Right lobe of liver (tissue), 6 donors: ENCODE data around the gene COX4I2. TPM values are rescaled to one million over a fixed set of nuclear protein-coding genes. Genes with fewer than 3 reads are reported as not detected.

Source experiments
- ATAC-seq, 4 donors: fragments of 200-7000 bp; cut with Tn5 transposase; one replicate each; pipeline ENCODE4 v1.9.1; 2020; ENCODE audit warnings: mild to moderate bottlenecking in 4 of 4, moderate library complexity in 4 of 4
- DNase-seq, 3 donors: peaks; one replicate each; pipeline ENCODE4 v3.0.0-alpha.2; 2020
- H3K27ac ChIP-seq, 3 donors: fragments of 200-600 bp; one replicate each; pipeline ENCODE4 v1.8.0; 2022
- H3K27me3 ChIP-seq, 2 donors: fragments of 200-600 bp; one replicate each; pipeline ENCODE4 v1.8.0; 2022
- H3K36me3 ChIP-seq, 4 donors: fragments of 200-600 bp; sonication (generic) in 1 of 4; one replicate each; pipeline versions ENCODE4 v1.5.1 to v1.8.0; 2017 to 2022; ENCODE audit warnings: control low read depth in 1 of 4
- H3K4me1 ChIP-seq, 4 donors: fragments of 200-600 bp; sonication (generic) in 1 of 4; one replicate each; pipeline versions ENCODE4 v1.5.1 to v1.8.0; 2017 to 2022; ENCODE audit warnings: control low read depth in 1 of 4
- H3K4me3 ChIP-seq, 3 donors: fragments of 200-600 bp; one replicate each; pipeline ENCODE4 v1.8.0; 2022
- H3K9me3 ChIP-seq, 4 donors: fragments of 200-600 bp; sonication (generic) in 1 of 4; one replicate each; pipeline versions ENCODE4 v1.5.1 to v1.8.0; 2017 to 2022; ENCODE audit warnings: control low read depth in 1 of 4
- POLR2A ChIP-seq: fragments of 450-650 bp; IDR thresholded peaks from one replicate; pipeline ENCODE4 v1.6.1; 2017; ENCODE audit warnings: antibody characterized with exemption, mild to moderate bottlenecking
- WGBS: methylation state at CpG from one replicate; pipeline ENCODE4 v1.1.6; 2018; ENCODE audit warnings: low coverage, low lambda C conversion rate; ENCODE audit not compliant: insufficient coverage; ENCODE audit errors: missing lambda C conversion rate; 5-methylcytosine and 5-hydroxymethylcytosine counted together
- intact Hi-C, 2 donors: fragments of 100-400 bp; cut with DNase I; formaldehyde crosslinking; loops; one replicate each; pipeline versions ENCODE4 v1.11.2 to v1.14.1; 2022
- total RNA-seq, 6 experiments: library from RNA; depleted of rRNA in 2 of 6; stranded (reverse); fragments of >200 nt in 2 of 6; fragmentation: NEBNext Ultra II Directional in 3 of 6; extraction: Animal tissue kit (Norgen Biotek cat#: 25700) in 3 of 6; gene quantifications; one replicate each; pipeline versions ENCODE4 v1.1.0 to v1.2.4, GENCODE V29; 2016 to 2023
- TF ChIP-seq, protein P1 (sequence below), 4 donors: fragments of 200-600 bp in 3 of 4; fragments of 450-650 bp in 1 of 4; IDR thresholded peaks; one replicate each; pipeline versions ENCODE4 v1.5.1 to v1.8.0; 2016 to 2022; ENCODE audit warnings: antibody characterized with exemption in 4 of 4, mild to moderate bottlenecking in 2 of 4
- donor health status: DM: no; HTN: yes; CAD: no.
- donor health status: DM: no; HTN: no; CAD: no.
- donor health status: DM: no; HTN: no; CAD: no.
- donor health status: DM: no; HTN: yes; CAD: no.
- donor health status: DM: no; HTN: yes; CAD: no.

COX4I2 gene
- total RNA-seq, 6 experiments from 2014 or later: not detected

GRCh38 chr20:31630187-31630790, 7.4 kb upstream of the COX4I2 start:
- H3K4me1 ChIP-seq: no peaks in the 10 kb centered on the region
- no peak overlapping the region for H3K4me3 ChIP-seq
- H3K9me3 ChIP-seq: no peaks in the 10 kb centered on the region
- TF ChIP-seq, protein P1, sequence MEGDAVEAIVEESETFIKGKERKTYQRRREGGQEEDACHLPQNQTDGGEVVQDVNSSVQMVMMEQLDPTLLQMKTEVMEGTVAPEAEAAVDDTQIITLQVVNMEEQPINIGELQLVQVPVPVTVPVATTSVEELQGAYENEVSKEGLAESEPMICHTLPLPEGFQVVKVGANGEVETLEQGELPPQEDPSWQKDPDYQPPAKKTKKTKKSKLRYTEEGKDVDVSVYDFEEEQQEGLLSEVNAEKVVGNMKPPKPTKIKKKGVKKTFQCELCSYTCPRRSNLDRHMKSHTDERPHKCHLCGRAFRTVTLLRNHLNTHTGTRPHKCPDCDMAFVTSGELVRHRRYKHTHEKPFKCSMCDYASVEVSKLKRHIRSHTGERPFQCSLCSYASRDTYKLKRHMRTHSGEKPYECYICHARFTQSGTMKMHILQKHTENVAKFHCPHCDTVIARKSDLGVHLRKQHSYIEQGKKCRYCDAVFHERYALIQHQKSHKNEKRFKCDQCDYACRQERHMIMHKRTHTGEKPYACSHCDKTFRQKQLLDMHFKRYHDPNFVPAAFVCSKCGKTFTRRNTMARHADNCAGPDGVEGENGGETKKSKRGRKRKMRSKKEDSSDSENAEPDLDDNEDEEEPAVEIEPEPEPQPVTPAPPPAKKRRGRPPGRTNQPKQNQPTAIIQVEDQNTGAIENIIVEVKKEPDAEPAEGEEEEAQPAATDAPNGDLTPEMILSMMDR (IDR thresholded peaks at IDR 0.05): no peak
- TF ChIP-seq POLR2A: no peak
- intact Hi-C loops: no loop called here
- H3K27me3 ChIP-seq: no peaks in the 10 kb centered on the region
- DNase-seq: no peak
- no peak overlapping the region for H3K27ac ChIP-seq
- no peaks in the 10 kb centered on the region for H3K36me3 ChIP-seq
- WGBS: 23% methylated on average over 2 of the region's 2 CpGs
- ATAC-seq: peak in 3 of 4 donors; percentile 14 to 24 (median 18)

DNA sequence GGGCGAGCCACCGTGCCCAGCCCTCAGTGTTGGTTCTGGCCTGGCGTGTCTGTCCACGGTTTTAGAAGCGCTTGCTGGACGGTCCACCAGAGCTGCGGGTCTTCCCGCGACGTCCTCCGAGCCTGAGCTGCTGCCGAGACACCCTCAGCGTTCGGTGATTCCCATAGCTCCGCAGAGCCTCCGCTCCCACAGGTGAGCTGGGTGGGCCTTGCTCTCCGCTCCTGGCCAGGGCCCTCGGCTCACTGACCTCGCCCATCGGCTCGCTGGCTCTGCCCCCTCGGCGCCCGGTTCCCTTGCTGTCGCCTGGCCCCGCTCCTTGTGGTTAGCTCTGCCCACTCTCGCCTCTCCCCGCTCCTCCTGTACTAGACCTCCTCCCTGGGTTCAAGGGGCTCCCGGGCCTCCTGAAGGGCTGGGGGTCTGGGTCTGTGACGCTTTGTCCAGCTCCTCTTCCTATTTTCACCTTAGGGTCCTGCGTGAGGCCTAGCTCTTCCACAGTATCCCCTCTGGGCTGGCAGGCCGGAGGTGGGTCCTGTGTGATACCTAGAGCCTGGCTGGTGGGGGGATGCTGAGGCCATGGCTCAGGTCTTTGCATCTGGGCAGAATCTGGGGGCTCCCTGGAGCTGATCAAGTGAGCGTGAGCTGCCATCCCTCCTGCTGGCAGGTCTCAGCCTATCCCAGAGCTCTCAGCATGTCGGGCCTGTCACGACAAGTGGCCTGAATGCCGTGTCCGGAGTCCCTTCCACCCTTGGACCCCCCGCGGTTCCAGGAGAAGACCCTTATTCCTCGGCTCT, 5.0 kb upstream of the COX4I2 start:
- no peak for TF ChIP-seq POLR2A
- TF ChIP-seq, protein P1 (IDR thresholded peaks at IDR 0.05): no peak
- Histone ChIP-seq H3K9me3 (no peaks in the 10 kb centered on the region), H3K27ac (no peak overlapping the region), H3K36me3 (no peaks in the 10 kb centered on the region), H3K27me3 (no peaks in the 10 kb centered on the region), H3K4me1 (no peaks in the 10 kb centered on the region), H3K4me3 (no peak overlapping the region)
- intact Hi-C loops: no loop called here
- ATAC-seq: peak in 1 of 4 donors; percentile 22
- WGBS: 83% methylated on average over 8 of the region's 40 CpGs
- DNase-seq: no peak

DNA sequence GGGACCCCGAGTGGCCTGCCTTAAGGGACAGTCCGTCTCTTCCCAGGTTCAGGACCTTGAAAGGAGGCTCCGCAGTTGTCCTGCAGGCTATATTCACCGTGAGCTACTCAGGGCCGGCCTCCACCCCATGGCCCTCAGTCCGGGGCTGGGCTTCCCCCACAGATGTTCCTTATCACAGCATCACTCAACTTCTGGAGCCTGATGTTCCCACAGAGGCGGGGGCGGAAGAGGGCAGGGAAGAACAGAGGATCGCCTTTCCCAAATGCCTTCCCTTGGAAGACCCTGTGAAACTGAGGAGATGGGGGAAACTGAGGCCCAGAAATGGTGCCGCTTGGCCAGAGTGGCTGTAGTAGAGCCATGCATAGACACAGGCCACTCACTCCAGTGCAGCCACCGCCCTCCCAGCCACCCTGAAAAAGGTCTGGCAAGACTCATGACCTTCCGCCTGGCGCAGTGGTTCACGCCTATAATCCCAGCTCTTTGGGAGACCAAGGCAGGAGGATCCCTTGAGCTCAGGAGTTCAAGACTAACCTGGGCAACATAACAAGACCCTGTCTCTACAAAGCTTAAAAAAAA, 4.3 kb upstream of the COX4I2 start:
- no peaks in the 10 kb centered on the region for H3K36me3 ChIP-seq
- no peak for TF ChIP-seq POLR2A
- ATAC-seq (no peak), DNase-seq (no peak)
- H3K27ac ChIP-seq: no peak overlapping the region
- intact Hi-C loops: no loop called here
- H3K4me3 ChIP-seq: no peak overlapping the region
- H3K27me3 ChIP-seq: no peaks in the 10 kb centered on the region
- H3K9me3 ChIP-seq: no peaks in the 10 kb centered on the region
- H3K4me1 ChIP-seq: no peaks in the 10 kb centered on the region
- 93% methylated on average over 7 of the region's 14 CpGs for WGBS

GRCh38 chr20:31638317-31638716, 605 bp downstream of the COX4I2 start:
- WGBS: 80% methylated on average over 1 of the region's 4 CpGs
- intact Hi-C loops: no loop called here
- no peaks in the 10 kb centered on the region for H3K9me3 ChIP-seq
- H3K36me3 ChIP-seq: no peaks in the 10 kb centered on the region
- no peak for TF ChIP-seq POLR2A
- TF ChIP-seq, protein P1 (IDR thresholded peaks at IDR 0.05): no peak
- no peak overlapping the region for H3K27ac ChIP-seq
- DNase-seq (no peak), ATAC-seq (no peak)
- no peaks in the 10 kb centered on the region for H3K27me3 ChIP-seq
- H3K4me3 ChIP-seq: no peak overlapping the region
- no peaks in the 10 kb centered on the region for H3K4me1 ChIP-seq

DNA sequence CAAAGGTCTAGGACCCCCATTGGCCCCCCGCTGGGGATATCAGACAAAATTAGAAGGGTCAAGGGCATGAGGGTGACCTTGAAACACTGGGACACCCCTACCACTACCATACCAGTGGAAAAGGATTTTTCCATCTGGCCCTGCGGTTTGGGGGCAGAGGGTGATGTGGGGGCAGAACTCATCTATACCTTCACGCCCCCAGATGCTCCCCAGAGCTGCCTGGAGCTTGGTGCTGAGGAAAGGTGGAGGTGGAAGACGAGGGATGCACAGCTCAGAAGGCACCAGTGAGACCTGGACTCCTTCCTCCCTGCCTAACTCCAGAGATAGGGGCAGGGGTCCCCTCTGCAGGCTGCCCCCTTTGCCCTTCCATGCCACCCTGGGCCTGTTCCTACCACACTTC, 1.1 kb downstream of the COX4I2 start:
- Histone ChIP-seq H3K27ac (no peak overlapping the region), H3K27me3 (no peaks in the 10 kb centered on the region), H3K4me3 (no peak overlapping the region), H3K4me1 (no peaks in the 10 kb centered on the region), H3K9me3 (no peaks in the 10 kb centered on the region), H3K36me3 (no peaks in the 10 kb centered on the region)
- intact Hi-C loops: no loop called here
- DNase-seq (no peak), ATAC-seq (no peak)
- TF ChIP-seq POLR2A: no peak
- TF ChIP-seq, protein P1 (IDR thresholded peaks at IDR 0.05): no peak
- WGBS: 50% methylated on average over 2 of the region's 4 CpGs
